Activated CD4-positive, CD25-positive, alpha-beta regulatory T cell treated with anti-CD3 and anti-CD28 coated beads, Interleukin-2, amount 50 U/mL, for 16 hours (primary cell): ENCODE measurements around the gene MXD1.
"Not testable (repeated sequence)": the region's sequence is repeated elsewhere in the genome, so short reads cannot be mapped to it uniquely, and the experiment has no call there.

Experiments
- DNase-seq: peaks from one replicate; pipeline ENCODE4 v3.0.0-alpha.2; 2020; ENCODE audit warnings: low read depth, low spot score

Gene MXD1

DNA sequence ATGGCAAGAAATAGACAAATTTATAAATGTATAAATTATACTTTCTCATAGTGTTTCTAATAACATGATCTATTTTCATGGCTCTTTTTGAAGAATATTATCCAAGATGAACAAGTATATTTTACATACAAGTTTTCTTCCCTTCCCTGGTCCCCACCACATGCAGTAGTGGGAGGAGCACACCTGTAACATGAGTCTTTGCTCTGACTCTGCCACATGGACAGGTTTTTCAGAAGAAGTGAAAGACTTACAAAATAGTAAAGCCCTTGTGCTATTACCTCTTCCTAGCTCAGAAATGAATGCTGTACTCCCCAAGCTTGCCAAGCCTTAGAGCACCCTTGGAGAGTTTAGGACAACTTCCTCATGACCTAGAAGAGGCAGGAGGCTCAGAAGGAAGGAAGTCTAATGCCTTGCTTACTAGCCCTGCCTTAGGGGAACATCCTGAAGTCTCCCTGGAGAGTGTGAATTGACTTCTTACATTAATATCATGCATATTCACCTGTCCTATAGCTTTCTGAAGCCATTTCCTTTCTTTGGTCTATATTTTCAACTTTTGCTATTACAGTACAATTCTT, 18.4 kb downstream of the MXD1 start:
- no peak for DNase-seq

DNA sequence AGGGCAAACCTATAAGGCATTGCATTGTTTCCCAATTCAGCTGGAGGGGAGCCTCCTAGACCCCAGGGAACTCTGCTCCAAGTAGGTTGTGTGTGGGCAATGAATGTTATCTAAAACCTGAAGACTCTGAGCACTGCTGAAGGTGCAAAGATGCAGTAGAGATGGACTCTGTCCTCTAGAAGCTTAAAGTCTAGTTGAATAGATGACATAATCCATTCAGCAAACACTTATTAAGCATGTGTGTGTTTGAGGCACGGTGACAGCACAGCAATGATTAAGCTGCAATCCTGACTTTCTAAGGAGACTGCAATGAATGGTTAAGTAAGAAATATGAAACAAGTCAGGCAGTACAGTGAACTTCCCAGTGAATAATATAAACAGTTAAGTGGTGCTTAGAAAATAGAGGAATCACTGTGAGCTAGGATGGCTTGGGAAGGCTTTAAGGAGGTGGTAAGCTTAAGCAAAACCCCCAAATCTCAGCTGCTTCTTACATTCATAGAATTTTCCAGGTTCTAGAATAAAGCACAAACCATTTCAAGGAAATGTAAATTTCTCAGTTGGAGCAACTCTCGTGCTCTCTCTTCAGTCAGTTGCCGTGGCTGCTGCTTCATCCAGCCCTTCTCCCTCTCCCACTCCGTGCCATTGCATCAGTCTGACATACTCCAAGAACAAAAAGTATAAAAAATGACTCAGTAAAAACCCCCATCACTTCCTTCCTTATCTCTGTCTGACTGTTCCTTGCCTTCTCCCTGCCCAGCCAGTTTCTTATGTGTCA, 19.1 kb downstream of the MXD1 start:
- no peak for DNase-seq

DNA sequence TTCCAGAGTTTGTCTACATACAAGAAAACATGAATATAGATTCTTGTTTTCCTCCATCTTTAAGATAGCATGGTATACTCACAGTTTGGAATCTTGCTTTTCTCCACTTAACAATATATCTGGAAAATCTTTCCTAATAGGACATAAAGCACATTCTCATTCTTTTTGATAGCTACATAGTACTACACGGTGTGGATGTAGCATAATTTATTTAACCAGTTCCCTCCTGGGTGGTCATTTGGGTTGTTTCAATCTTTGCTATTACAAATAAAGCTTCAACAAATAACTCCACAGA, 19.7 kb downstream of the MXD1 start:
- DNase-seq = no peak

DNA sequence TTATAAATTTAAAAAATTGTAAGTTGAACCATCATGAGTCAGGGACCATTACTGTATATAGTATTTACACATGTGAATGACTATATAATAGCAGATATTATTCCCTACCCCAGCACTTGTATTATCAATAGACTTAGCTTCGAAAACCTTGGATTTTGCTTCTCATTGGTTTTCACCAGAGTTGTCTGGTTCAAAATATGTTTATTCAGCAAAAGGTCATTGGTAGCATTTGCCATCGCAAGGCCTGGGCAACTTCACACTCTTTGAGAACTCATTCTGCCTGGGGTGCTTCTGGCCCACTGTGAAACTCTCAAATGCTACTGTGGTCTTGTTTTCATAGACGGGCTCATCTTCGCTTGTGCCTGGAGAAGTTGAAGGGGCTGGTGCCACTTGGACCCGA, 20.1 kb downstream of the MXD1 start:
- DNase-seq = no peak

DNA sequence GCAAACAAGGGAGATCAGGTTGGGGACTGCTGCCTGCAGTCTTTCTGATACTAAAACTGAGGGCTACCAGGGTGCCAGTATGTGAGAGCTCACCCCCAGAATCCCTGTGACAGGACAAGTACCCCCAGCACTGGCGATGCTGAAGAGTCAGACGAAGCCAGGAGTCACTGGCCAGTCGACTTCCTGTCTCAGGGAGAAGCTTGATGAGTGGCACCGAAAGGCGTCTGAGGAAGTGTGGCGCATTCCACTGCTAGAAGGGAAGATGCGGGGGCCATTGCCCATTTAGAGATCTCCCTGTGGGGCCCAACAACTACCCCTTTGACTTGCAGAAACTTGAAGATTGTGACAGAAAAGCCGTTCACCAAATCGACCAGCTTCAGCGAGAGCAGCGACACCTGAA, 22.0 kb downstream of the MXD1 start:
- no peak for DNase-seq

DNA sequence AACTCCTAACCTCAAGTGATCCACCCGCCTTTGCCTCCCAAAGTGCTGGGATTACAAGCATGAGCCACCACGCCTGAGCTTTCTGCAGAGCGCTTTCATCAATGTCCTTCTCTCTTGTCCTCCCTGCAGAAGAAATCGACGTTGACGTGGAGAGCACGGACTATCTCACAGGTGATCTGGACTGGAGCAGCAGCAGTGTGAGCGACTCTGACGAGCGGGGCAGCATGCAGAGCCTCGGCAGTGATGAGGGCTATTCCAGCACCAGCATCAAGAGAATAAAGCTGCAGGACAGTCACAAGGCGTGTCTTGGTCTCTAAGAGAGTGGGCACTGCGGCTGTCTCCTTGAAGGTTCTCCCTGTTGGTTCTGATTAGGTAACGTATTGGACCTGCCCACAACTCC, 23.1 kb downstream of the MXD1 start:
- no peak for DNase-seq

DNA sequence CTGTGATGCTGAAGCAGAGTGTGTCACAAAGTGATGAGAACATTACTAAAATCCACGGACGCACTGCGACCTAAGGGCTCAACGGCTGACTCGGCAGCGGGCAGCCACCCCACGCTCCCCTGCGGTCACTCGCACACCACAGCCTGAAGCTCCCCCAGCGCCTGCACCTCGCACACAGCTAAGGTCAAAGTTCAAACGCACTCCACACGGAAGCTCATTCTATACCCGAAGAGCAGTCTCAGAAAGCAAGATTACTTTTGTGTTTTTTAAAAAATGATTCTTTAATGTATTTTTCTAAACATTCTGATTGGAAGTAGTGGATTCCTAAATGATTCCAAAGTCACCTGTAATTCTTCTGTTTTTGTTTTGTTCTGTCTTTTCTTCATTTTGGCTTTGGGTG, 24.8 kb downstream of the MXD1 start:
- DNase-seq = no peak

DNA sequence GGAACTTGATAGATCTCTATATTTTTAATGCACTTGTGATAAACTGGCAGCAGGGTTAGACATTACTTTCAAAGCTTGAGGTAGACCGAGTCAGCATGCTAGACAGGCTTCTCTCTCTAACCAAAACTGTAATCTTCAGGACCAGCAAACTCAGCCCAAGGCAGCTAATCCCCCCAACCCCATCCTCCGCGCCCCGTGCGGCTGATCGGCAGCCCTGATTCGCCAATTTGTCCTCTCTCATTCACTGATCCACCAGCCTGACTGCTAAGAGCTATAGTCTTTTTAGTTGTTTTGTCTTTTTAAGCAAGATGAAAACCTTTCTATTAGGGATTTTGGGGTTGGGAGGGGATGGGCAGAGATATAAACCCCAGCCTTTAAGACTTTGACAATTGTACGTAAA, 25.8 kb downstream of the MXD1 start:
- no peak for DNase-seq

DNA sequence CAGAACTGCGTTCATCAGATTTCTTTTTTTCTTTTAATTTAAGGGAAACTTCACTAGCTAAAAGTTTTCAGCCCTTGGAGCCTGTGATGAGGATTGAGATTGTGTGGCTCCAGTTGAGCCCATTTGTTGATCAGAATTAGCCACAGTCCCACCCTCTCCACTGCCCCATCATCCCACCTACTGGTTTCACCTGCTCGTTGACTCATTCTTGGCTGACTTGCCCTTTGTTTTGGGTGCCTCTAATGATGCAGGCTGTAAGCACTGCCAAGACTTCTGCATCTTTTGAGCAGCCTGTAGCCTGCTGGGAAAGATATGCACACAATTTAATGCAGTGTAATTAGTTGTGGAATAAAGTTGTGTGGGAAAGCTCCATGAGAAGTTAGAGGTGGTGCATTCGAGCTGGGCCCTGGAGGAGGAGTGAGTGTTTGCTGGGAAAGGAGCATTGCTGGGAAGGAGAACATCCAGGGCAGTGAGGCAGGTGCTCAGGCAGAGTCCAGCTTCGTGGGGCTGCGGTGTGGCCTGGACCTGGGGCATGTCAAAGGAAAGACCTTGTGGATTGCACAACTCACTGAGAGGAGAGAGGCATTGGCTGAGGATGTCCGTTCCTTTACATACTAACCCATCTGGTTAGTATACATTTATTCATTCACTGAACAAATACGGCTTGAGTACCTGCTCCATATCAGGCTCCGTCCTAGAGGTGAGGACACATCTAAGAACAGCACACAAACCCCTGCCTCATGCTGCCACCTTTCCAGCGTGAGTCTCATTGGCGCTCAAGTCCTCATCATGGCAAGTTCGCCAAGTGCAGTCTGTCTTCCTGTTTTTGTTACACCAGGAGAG, 28.3 kb downstream of the MXD1 start:
- DNase-seq = no peak

DNA sequence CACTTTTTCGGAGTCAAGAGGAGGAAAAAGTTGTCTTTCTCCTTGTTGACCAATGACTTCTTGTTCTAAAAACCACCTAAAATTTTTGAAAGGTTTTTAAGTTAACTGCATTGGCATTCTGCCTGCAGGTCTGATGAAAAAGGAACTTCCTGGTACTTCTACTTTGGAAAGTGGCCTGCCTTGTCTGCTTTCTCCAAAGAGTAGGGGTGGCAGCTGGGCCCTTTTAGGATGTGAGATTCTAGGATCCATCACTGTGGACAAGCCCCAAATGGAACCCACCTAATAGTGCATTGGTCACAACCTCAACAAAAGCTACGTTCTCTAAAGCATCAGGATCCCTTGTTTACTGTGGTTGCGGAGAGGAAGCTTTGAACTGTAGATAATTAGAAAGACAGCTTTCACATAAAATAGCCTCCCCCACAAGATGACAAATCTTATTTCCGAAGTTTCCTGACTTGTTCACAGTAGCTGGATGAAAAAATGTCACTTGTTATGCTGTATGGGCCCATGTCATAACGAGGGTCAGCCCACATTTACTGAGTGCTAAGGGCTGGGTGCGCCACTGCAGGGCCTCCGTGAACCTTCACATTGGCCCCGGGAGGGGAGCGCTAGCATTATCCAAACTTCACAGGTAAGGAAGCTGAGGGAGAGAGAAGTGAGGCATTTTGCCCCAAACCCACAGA, 29.1 kb downstream of the MXD1 start:
- no peak for DNase-seq

DNA sequence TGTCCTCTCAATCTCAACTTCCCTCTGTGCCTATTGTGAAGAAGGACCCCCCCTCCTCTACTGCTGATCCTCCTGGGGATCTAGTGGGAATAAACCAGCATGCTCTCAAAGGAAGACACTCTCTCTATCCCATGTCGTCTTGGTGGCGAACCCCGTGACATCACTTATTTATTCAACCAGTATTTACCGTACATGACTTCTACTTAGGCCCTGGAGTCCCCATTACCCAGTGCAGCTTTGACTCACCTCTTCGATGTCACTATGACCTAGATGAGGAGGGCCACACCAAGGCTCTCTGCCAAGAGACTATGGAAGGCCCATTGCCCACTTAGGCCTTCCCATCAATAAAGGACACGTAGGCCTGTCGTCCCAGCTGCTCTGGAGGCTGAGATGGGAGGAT, 29.8 kb downstream of the MXD1 start:
- no peak for DNase-seq

DNA sequence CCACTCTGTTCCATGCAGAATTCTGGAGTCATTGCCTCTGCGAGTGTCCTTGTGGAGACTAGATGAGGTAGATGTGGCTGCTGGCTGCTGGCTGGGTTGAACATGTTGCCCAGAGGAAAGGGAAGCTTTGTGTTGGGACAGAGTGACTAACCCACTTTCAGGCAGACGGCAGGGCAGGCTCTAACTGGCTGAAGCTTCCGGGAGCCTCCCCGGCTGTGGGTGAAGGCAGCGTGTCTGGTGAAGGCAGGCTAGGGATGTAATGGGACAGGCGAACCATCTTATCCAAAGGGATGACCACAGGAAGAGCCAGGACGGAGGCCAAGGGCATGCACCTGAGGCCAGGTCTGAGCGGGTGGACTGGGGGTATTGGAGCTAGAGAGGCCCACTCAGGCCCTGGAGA, 30.5 kb downstream of the MXD1 start:
- no peak for DNase-seq

DNA sequence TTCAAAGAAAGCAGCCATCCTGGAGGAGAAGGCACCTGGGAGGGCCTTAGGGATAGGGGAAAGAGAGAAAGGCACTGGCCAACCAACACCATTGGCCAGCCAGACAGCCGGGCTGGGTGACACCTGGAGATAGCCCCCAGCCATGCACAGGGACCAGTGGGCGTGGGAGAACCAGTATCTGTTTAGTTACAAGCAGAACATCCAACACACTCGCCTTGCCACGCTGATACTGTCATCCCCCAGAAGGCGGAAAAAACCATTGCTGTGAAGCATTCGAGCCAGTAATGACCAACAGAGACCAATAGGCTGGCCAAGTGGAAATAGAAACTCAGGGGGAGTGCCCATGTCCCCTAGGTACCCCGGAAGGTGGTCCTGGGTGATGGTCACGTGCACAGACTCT, 31.0 kb downstream of the MXD1 start:
- no peak for DNase-seq

DNA sequence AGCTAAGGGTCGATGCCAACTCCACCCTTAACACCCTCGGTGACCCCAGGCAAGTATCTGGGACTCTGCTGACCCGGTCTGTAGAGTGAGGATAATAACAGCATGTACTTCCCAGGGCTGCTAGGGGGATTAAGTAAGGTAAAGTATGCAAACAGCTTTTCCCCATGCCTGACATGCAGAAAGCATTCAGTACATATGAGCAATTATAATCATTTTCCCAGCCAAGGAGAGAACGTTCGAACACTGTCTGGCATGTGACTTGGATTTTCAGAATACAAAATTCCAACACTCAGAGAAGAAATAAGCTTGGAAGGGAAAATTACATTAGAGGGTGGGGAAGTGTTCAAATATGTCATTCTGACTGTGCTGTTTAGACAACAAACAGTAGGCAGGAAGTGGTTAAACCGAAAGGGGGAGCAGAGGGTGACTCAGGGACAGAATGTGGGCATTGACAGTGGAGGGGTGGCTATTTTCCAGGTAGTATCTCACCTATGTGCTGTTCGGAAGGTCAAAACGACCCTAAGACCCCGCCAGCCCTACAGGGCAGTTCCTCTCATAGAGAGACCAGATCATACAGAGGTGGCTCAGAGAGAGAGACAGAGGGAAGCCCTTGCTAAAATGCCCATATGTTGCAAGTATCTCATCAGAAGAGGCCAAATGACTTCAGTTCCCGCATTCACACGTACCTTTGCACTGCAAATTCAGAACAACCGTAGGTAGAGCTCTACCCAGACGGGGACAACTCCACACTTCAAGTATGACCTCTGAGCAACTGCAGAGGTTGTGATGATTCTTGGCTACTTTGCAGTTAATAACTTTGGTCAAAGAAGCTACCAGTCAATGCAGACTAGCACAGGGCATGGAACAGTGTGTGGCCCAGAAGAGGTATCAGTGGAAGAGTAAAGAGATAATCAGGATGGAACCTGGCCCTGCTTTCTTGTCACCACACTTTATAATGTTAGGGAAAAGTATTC, 31.7 kb downstream of the MXD1 start:
- peak; percentile 10 for DNase-seq

DNA sequence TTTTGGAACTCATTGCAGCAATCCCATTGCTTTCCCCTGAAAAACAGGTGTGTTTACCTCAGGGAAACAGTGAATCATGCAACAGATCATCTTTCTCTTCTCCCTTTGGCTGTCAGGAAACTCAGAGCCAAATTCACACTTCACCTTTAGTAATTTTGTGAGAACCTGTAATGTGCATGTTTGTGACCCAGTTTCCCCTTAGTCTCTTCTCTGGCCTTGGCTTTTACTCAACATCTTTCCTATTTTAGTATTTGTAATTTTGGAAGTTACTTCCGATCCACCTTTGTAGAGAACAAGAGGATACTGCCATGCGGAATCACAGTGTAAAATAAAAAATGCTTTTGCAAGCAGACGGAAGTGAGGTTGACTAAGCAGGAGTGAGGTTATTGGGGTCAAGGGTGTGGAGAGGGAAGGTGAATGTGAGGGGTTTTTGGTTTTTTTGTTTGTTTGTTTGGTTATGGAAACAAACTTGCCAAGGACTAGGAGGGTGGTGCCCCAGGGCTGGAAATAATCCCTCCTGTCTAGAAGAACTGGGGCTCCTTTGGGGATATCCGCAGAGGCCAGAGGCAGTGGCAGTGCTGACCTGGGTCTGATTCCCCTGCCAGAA, 32.5 kb downstream of the MXD1 start:
- no peak for DNase-seq

DNA sequence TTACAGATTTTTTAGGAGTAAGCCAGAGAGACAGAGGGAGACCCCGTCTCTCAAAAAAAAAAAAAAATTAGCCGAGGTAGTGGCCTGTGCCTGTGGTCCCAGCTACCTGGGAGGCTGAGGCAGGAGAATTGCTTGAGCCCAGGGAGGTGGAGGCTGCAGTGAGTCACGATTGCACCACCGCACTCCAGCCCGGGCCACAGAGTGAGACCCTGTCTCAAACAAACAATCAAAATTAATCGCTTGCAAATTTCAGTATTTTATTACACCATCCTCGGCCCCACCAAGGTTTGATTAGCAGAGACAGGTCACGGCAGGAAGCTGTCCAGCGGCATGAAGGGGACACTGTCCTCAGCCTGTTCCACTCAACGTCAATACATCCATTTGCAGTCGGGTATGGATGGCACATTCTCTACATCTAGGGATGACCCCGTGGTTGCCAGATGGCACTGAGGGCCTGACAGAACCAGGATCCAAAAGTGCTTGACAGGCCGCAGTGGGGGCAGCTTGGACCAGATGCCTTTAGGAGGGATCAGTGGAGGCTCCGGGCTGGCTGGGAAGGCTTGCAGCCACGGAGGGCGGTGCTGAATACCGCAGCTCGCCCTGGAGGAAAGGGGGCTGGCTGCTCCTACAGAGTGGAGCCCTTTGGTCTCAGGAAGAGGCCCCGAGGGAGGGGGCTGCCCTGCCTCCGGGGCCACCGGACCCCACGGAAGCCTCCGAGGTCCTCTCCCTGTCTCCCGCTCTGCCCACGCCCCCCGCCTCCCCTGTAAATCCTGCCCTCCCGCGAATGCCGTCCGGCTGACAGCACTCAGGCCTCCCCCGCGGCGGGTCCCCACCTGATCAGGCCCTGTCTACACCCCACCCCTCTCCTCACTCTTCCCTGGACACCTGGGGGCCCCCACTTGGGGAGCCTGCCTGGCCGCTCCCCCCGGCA, 33.4 kb downstream of the MXD1 start:
- no peak for DNase-seq

DNA sequence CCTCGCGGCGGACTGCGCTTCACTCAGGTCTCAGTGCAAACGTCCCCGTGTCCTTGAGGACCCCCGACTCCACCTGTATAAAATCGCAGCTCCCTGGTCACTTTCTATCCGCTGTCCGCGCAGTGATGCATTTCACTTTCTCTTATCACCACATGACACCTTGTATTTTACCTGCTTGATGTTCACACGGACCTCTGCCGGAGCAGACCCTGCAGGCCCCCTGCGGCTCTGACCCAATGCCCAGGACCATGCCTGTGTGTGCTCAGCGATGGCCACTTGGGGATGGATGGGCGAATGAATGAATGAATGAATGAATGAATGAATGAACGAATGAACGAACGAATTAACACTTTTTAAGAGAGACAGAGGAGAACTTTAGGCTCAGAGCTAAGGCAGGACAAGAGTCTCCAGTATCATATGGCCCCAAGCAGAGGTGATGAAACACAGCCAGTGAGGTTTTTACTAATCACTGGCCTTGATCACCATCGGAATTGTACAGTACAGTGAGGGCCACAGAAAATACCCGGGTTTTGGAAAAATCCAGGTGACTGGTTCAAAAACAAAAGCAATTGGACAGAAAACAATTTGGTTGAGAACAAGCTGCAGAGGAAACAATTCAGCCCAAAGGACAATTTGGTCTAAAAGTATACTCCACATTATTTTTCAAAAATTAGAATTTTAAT, 34.2 kb downstream of the MXD1 start:
- no peak for DNase-seq

DNA sequence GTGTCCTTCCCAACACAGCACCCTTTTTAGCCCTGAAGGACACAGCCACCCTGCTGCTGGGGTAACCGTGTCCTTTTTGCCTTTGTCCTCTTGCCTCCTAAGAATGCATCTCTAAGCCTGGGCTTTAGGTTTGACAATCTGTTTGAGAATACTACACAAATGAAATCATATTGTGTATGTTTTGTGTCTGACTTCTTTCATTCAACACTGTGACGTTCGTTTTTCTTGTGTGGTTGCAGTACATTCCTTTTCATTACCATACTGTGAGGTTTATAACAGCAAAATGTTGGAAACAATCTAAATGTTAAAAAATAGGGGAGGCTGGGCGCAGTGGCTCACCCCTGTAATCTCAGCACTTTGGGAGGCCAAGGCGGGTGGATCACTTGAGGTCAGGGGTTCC, 35.3 kb downstream of the MXD1 start:
- DNase-seq = no peak

DNA sequence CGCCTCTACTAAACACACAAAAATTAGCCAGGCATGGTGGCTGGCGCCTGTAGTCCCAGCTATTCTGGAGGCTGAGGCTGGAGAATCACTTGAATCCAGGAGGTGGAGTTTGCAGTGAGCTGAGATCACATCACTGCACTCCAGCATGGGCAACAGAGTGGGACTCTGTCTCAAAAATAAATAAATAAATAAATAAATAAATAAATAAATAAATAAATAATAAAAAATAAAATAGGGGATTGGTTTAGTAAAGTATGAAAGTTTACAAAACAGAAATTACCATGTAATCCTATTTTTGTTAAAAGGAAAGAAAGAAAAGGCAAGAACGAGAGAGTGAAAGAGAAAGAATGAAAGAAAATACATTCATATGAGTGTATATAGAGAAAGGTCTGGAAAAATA, 35.8 kb downstream of the MXD1 start:
- DNase-seq = not testable (repeated sequence)
